Fibroblast of skin of scalp (primary cell): Measurements from ENCODE around the gene FURIN.
A peak's percentile ranks its signal among the peaks of the same experiment; 100 is the strongest.
"Not testable (repeated sequence)": the region's sequence is repeated elsewhere in the genome, so short reads cannot be mapped to it uniquely, and the experiment has no call there.

Experiments
- DNase-seq: peaks from one replicate; pipeline ENCODE4 v3.0.0-alpha.2; 2013

FURIN gene

GRCh38 chr15:90870354-90871138, 2.2 kb downstream of the FURIN start:
- no peak for DNase-seq

- no peak for DNase-seq
Measured at GRCh38 chr15:90871139-90871715, 2.8 kb downstream of the FURIN start.

GRCh38 chr15:90871716-90872485, 3.5 kb downstream of the FURIN start:
- no peak for DNase-seq

- DNase-seq: peak; percentile 79
Measured at GRCh38 chr15:90872486-90873184, 4.2 kb downstream of the FURIN start.

- DNase-seq: no peak
Measured at GRCh38 chr15:90873488-90873997, 5.2 kb downstream of the FURIN start.

- no peak for DNase-seq
Measured at GRCh38 chr15:90873998-90874605, 5.7 kb downstream of the FURIN start.

GRCh38 chr15:90874986-90875385, 6.6 kb downstream of the FURIN start:
- not testable (repeated sequence) for DNase-seq

- DNase-seq: no peak
Measured at GRCh38 chr15:90875549-90875981, 7.2 kb downstream of the FURIN start.

- no peak for DNase-seq
Measured at GRCh38 chr15:90876046-90876445, 7.7 kb downstream of the FURIN start.

GRCh38 chr15:90876512-90877170, 8.3 kb downstream of the FURIN start:
- no peak for DNase-seq

- no peak for DNase-seq
Measured at GRCh38 chr15:90877315-90877714, 8.9 kb downstream of the FURIN start.

GRCh38 chr15:90877996-90878395, 9.6 kb downstream of the FURIN start:
- DNase-seq: no peak

- no peak for DNase-seq
Measured at GRCh38 chr15:90878660-90879059, 10.3 kb downstream of the FURIN start.

GRCh38 chr15:90879730-90880366, 11.5 kb downstream of the FURIN start:
- DNase-seq: no peak

- DNase-seq: no peak
Measured at GRCh38 chr15:90880381-90881145, 12.2 kb downstream of the FURIN start.

- no peak for DNase-seq
Measured at GRCh38 chr15:90881181-90881977, 13.0 kb downstream of the FURIN start.

- no peak for DNase-seq
Measured at GRCh38 chr15:90881978-90882721, 13.8 kb downstream of the FURIN start.

GRCh38 chr15:90882781-90883525, 14.6 kb downstream of the FURIN start:
- DNase-seq: no peak
